ENCODE data around the gene TMEM88. TPM values are rescaled to one million over a fixed set of nuclear protein-coding genes. Genes with fewer than 3 reads are reported as not detected.

Gene TMEM88
- total and polyA plus RNA-seq, 2 donors (not counting 3 experiments of a cell fraction or from before 2014, with no cell fraction given) = 53.4 to 165 TPM

- Histone ChIP-seq H3K4me1 (ENCODE audit: control insufficient read depth, extremely low read depth, insufficient read depth, low read length) (no peaks in the 10 kb centered on the region), H3K4me2 (ENCODE audit: insufficient read depth, low read length) (no peak overlapping the region), H4K20me1 (replicated peaks; ENCODE audit: control insufficient read depth, extremely low read depth, insufficient read depth, low read length) (no peaks in the 10 kb centered on the region), H3K79me2 (ENCODE audit: control insufficient read depth, insufficient read depth, low read length) (no peaks in the 10 kb centered on the region), H3K9me3 (replicated peaks; ENCODE audit: control insufficient read depth, insufficient read depth, low read length) (no peaks in the 10 kb centered on the region), H2AFZ (ENCODE audit: low read depth, low read length) (no peak overlapping the region), H3K4me3 (replicated peaks in 1 of 3; ENCODE audit: insufficient read depth in 1 of 3, low read depth in 1 of 3, low read length in 3 of 3) (no peak overlapping the region), H3K9ac (replicated peaks; ENCODE audit: extremely low read depth, insufficient read depth, low read length) (no peak overlapping the region), H3K27ac (ENCODE audit: insufficient read depth, low read depth, low read length) (no peak overlapping the region), H3K9me1 (replicated peaks; ENCODE audit: control insufficient read depth, extremely low read depth, insufficient read depth, low read length) (no peaks in the 10 kb centered on the region), H3K27me3 (ENCODE audit: control insufficient read depth in 2 of 2, insufficient read depth in 2 of 2, low read length in 2 of 2) (peaks cover 9 to 13% of the 10 kb centered on the region in 2 experiments), H3K36me3 (ENCODE audit: control insufficient read depth in 2 of 2, extremely low read depth in 1 of 2, insufficient read depth in 2 of 2, low read length in 2 of 2) (no peaks in the 10 kb centered on the region)
- dilution Hi-C loops (cut with MboI; ENCODE audit: extremely low pct_ligation_motif_present, low sequenced_read_pairs) = no loop called here
- ChIA-PET POLR2A (no interaction called here), CTCF (interaction anchor here (1.0 to 8.6 kb wide), 6 partner anchors 47 to 242 kb away, joined by 3 to 121 read pairs (median 7); no protein-coding TSS in a partner anchor)
- no TSS peak for BruUV-seq (replicated peaks)
- intact Hi-C loops (cut with micrococcal nuclease) = no loop called here
- DNase-seq (ENCODE audit: low read depth, low spot score) (no peak), FAIRE-seq (no peak)
- no peak for TF ChIP-seq CTCF (IDR thresholded peaks at IDR 0.05; ENCODE audit: extremely low read depth in 1 of 2, insufficient read depth in 1 of 2, low read depth in 1 of 2, low read length in 2 of 2)
- no peak for TF ChIP-seq MYC (IDR thresholded peaks at IDR 0.05; ENCODE audit: low read depth, low read length)
- TF ChIP-seq FOS (IDR thresholded peaks at IDR 0.05; ENCODE audit: borderline replicate concordance, insufficient read depth, low read length) = no peak
- TF ChIP-seq POLR2AphosphoS5 (IDR thresholded peaks at IDR 0.05; ENCODE audit: insufficient read depth, low read depth, low read length) = no peak
- no peak for TF ChIP-seq MAX (IDR thresholded peaks at IDR 0.05; ENCODE audit: insufficient read depth, insufficient read length)
- no peak for TF ChIP-seq JUN (IDR thresholded peaks at IDR 0.05; ENCODE audit: borderline replicate concordance, insufficient read depth, insufficient read length, low read depth)
- no peak for TF ChIP-seq EZH2 (IDR thresholded peaks at IDR 0.05; ENCODE audit: borderline replicate concordance, low read depth, low read length, severe bottlenecking)
- no peak for TF ChIP-seq POLR2A (IDR thresholded peaks at IDR 0.05; ENCODE audit: low read depth, low read length)
- TF ChIP-seq GATA2 (IDR thresholded peaks at IDR 0.05; ENCODE audit: insufficient read depth, insufficient read length, low read depth, low read length) = no peak
Measured at GRCh38 chr17:7818026-7818425, 36.8 kb upstream of the TMEM88 start.

Data from endothelial cell of umbilical vein (primary cell).